Endothelial cell of umbilical vein (primary cell): ENCODE measurements around the gene WIZ. TPM values are rescaled to one million over a fixed set of nuclear protein-coding genes. Genes with fewer than 3 reads are reported as not detected.

ENCODE experiments used
- Bru-seq: library from RNA; stranded (reverse); fragments of 400-500 nt; gene quantifications from one replicate; lab custom pipeline; 2021; lab: Mats Ljungman, UMichigan
- BruChase-seq, 2 experiments: library from RNA; stranded (reverse); fragments of 400-500 nt; gene quantifications; one replicate each; lab custom pipeline; 2021; lab: Mats Ljungman, UMichigan
- BruUV-seq: library from RNA; stranded (reverse); fragments of 400-500 nt; replicated peaks from 2 replicates; lab custom pipeline; 2021; lab: Mats Ljungman, UMichigan
- CTCF ChIA-PET: fragments of 300-600, 350-600 bp; sonication (Branson Sonifier 250); formaldehyde crosslinking; loops from one replicate; lab custom pipeline; 2021; ENCODE audit warnings: antibody characterized with exemption, inconsistent platforms; lab: Charles Lee
- POLR2A ChIA-PET: fragments of 300-600, 350-600 bp; sonication (Branson Sonifier 250); formaldehyde crosslinking; loops from one replicate; lab custom pipeline; 2021; ENCODE audit warnings: antibody characterized with exemption, inconsistent platforms; lab: Charles Lee
- DNase-seq: peaks from one replicate; pipeline ENCODE4 v3.0.0-alpha.2; 2011; ENCODE audit warnings: low read depth, low spot score
- FAIRE-seq: peaks from 2 replicates; lab custom pipeline; 2011; peaks lifted over from hg19 to GRCh38; lab: Jason Lieb, UNC
- H2AFZ ChIP-seq: 2 replicates; pipeline ENCODE4 v1.6.0; 2012; ENCODE audit warnings: low read depth, low read length, control low read depth, inconsistent platforms
- H3K27ac ChIP-seq: 2 replicates; pipeline ENCODE4 v1.5.1; 2011; ENCODE audit warnings: low read depth, mild to moderate bottlenecking, control low read depth, low read length, moderate library complexity; ENCODE audit not compliant: insufficient read depth
- H3K27me3 ChIP-seq, 2 experiments: 2 replicates each; pipeline versions ENCODE4 v1.6.0 to v1.6.1; 2011; ENCODE audit warnings: low read length in 2 of 2, mixed read lengths in 1 of 2; ENCODE audit not compliant: control insufficient read depth in 2 of 2, insufficient read depth in 2 of 2
- H3K36me3 ChIP-seq, 2 experiments: 2 replicates in 1 of 2; 3 replicates in 1 of 2; pipeline ENCODE4 v1.5.1; 2011; ENCODE audit warnings: low read length in 2 of 2, mild to moderate bottlenecking in 1 of 2, moderate library complexity in 1 of 2; ENCODE audit not compliant: control insufficient read depth in 2 of 2, insufficient read depth in 2 of 2; ENCODE audit errors: extremely low read depth in 1 of 2
- H3K4me1 ChIP-seq: 3 replicates; pipeline ENCODE4 v1.5.1; 2011; ENCODE audit warnings: mild to moderate bottlenecking, low read length; ENCODE audit not compliant: control insufficient read depth, insufficient read depth; ENCODE audit errors: extremely low read depth
- H3K4me2 ChIP-seq: 2 replicates; pipeline ENCODE4 v1.6.1; 2011; ENCODE audit warnings: low read length, control low read depth, mixed read lengths; ENCODE audit not compliant: insufficient read depth
- H3K4me3 ChIP-seq, 3 experiments: fragments of 200-600 bp in 1 of 3; sonication (generic), shearing (Covaris generic) in 1 of 3; replicated peaks in 1 of 3; 2 replicates each; pipeline ENCODE4 v1.5.1; 2011 to 2016; ENCODE audit warnings: control low read depth in 3 of 3, low read length in 3 of 3, mild to moderate bottlenecking in 2 of 3, inconsistent platforms in 1 of 3, low read depth in 1 of 3, moderate library complexity in 1 of 3; ENCODE audit not compliant: insufficient read depth in 1 of 3
- H3K79me2 ChIP-seq: 2 replicates; pipeline ENCODE4 v1.6.0; 2012; ENCODE audit warnings: low read length, inconsistent platforms; ENCODE audit not compliant: control insufficient read depth, insufficient read depth
- H3K9ac ChIP-seq: replicated peaks from 2 replicates; pipeline ENCODE3; 2011; ENCODE audit warnings: low read length, control low read depth; ENCODE audit not compliant: insufficient read depth; ENCODE audit errors: extremely low read depth
- H3K9me1 ChIP-seq: replicated peaks from 3 replicates; pipeline ENCODE4 v1.6.0; 2011; ENCODE audit warnings: mild to moderate bottlenecking, low read length; ENCODE audit not compliant: control insufficient read depth, insufficient read depth; ENCODE audit errors: extremely low read depth
- H3K9me3 ChIP-seq: replicated peaks from 2 replicates; pipeline ENCODE4 v1.5.1; 2012; ENCODE audit warnings: low read length, inconsistent platforms; ENCODE audit not compliant: control insufficient read depth, insufficient read depth
- H4K20me1 ChIP-seq: replicated peaks from 2 replicates; pipeline ENCODE3; 2011; ENCODE audit warnings: mild to moderate bottlenecking, low read length; ENCODE audit not compliant: control insufficient read depth, insufficient read depth; ENCODE audit errors: extremely low read depth
- MYC ChIP-seq: IDR thresholded peaks from one replicate; pipeline ENCODE4 v1.6.1; 2011; ENCODE audit warnings: mild to moderate bottlenecking, low read depth, low read length
- POLR2AphosphoS5 ChIP-seq: IDR thresholded peaks from 2 replicates; pipeline ENCODE4 v1.6.1; 2012; ENCODE audit warnings: low read depth, mild to moderate bottlenecking, control low read depth, low read length, moderate library complexity; ENCODE audit not compliant: insufficient read depth
- dilution Hi-C: fragments of 300-500 bp; cut with MboI; formaldehyde crosslinking; loops from one replicate; pipeline ENCODE4 v1.15.0; 2019; ENCODE audit warnings: low sequenced_read_pairs; ENCODE audit not compliant: extremely low pct_ligation_motif_present
- intact Hi-C: fragments of 100-400 bp; cut with micrococcal nuclease; formaldehyde crosslinking; loops from one replicate; pipeline ENCODE4 v1.10.0; 2022
- long read RNA-seq: library from polyadenylated mRNA; stranded (forward); transcript quantifications from one replicate; pipeline ENCODE4 v2.0.0, GENCODE V29; 2021
- polyA minus RNA-seq, 3 experiments: library from RNA; depleted of rRNA, polyadenylated mRNA; stranded (reverse); fragments of >200 nt; gene quantifications; 1 replicate in 1 of 3; 2 replicates in 2 of 3; pipeline ENCODE4 v1.2.3, GENCODE V29; 2011
- polyA plus RNA-seq, 4 experiments: library from polyadenylated mRNA; depleted of rRNA in 3 of 4; stranded (reverse) in 3 of 4; unstranded in 1 of 4; fragments of >200 nt; gene quantifications; 2 replicates each; pipeline versions ENCODE4 v1.2.1 to v1.2.3, GENCODE V29; 2011 to 2012; ENCODE audit warnings: missing spikeins in 1 of 4
- total RNA-seq: library from RNA; stranded (reverse); gene quantifications from 2 replicates; pipeline ENCODE4 v1.2.3, GENCODE V29; 2021

WIZ gene, protein sequence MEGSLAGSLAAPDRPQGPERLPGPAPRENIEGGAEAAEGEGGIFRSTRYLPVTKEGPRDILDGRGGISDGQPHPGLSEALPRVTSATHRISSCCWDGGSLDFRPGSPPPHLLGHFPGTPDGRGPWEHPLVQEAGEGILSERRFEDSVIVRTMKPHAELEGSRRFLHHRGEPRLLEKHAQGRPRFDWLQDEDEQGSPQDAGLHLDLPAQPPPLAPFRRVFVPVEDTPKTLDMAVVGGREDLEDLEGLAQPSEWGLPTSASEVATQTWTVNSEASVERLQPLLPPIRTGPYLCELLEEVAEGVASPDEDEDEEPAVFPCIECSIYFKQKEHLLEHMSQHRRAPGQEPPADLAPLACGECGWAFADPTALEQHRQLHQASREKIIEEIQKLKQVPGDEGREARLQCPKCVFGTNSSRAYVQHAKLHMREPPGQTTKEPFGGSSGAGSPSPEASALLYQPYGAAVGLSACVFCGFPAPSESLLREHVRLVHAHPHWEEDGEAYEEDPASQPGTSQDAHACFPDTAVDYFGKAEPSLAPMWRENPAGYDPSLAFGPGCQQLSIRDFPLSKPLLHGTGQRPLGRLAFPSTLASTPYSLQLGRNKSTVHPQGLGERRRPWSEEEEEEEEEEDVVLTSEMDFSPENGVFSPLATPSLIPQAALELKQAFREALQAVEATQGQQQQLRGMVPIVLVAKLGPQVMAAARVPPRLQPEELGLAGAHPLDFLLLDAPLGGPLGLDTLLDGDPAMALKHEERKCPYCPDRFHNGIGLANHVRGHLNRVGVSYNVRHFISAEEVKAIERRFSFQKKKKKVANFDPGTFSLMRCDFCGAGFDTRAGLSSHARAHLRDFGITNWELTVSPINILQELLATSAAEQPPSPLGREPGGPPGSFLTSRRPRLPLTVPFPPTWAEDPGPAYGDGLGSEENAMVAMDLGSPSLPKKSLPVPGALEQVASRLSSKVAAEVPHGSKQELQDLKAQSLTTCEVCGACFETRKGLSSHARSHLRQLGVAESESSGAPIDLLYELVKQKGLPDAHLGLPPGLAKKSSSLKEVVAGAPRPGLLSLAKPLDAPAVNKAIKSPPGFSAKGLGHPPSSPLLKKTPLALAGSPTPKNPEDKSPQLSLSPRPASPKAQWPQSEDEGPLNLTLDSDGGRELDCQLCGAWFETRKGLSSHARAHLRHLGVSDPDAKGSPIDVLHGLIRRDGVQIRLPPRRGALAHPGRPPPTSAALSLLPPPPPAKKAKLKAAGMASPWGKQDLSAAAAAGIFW (N-terminal part only)
- total RNA-seq = 47.2 and 50.8 TPM in 2 replicates
- polyA plus RNA-seq = 21.0 and 25.7 TPM in 2 replicates
- 18.1 and 24.8 TPM in 2 replicates for polyA plus RNA-seq (2011; cell fraction: cytosol; rRNA removed)
- 33.8 and 36.8 TPM in 2 replicates for polyA plus RNA-seq (2011; cell fraction: nucleus; rRNA removed)
- polyA plus RNA-seq (2012) = 28.1 and 32.1 TPM in 2 replicates
- polyA minus RNA-seq = 8.5 and 10.2 TPM in 2 replicates
- 12.4 TPM for polyA minus RNA-seq (2011; cell fraction: cytosol; rRNA and poly(A)+ RNA removed)
- 12.1 and 23.6 TPM in 2 replicates for polyA minus RNA-seq (2011; cell fraction: nucleus; rRNA and poly(A)+ RNA removed)
- percentile 60 among the genes with signal in this experiment for Bru-seq, nascent RNA
- percentile 80 among the genes with signal in this experiment for BruChase-seq, experiment 1, labeled RNA remaining after a 6-hour chase
- BruChase-seq, experiment 2, labeled RNA remaining after a 2-hour chase = percentile 68 among the genes with signal in this experiment
- long read RNA-seq, partial matches to known transcripts = 28 of 43 reads
- long read RNA-seq, other reads (novel, unspliced or antisense) = 15 of 43 reads

DNA sequence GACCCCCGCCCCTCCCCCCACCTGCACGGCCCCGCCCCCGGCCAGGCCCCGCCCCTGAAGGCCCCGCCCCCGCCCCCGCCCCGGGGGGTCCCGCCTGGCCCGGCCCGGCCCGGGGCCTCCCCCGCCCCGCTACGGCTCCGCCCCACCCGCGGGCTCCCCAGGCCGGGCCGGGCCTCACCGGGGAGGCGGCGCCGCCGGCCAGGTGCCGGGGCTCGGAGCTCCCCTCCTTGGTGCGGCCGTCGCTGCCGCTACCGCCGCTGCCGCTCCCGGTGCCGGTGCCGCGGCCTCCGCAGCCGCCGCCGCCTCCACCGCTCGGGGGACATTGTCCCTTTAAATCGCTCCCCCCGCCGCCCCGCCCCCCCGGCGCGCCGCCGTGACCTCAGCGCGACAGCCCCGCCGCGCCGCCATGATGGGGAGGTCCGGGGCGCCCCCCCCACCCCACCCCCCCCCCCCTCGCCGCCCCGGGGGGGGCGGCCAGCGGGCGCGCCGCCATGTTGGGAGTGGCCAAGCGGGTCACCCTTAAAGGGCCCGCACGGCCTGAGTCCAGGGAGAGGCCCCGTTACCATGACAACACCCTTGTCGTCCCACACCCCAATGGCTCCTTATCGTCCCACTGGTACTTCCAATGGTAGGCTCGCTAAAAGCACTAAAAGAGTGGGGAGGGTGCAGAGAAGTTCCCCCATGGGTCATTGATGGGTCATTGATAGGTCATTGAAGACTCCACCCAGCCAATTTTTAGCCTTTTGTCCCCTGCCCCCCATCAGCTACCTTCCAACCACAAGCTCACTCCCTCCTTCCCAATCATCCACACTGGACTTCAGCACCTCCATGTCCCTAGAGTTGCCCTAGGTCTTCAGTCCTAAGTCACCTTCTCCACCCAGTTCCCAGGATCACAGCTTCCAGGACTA, at the start of gene WIZ:
WIZ (minus strand) TSS at position 337 of the 908 bp plus-strand sequence. CDS start 1,649 bp downstream, outside the sequence.
- peak; percentile 56 for DNase-seq
- FAIRE-seq = peak; percentile 37
- BruUV-seq = no TSS peak

More for the DNA sequence above, at the start of gene WIZ:
- CTCF ChIA-PET = interaction anchor here (1.5 to 3.4 kb wide), 2 partner anchors 17 to 18 kb away, joined by 3 to 29 read pairs; no protein-coding TSS in a partner anchor
- H3K4me3 ChIP-seq = peak within 1 kb of the TSS in 2 of 3 experiments; percentile 9 to 64
- TF ChIP-seq POLR2AphosphoS5 (peak; percentile 38), MYC (no peak)
- H2AFZ ChIP-seq = peak within 1 kb of the TSS; percentile 41
- dilution Hi-C loops (no loop called here), intact Hi-C loops (no loop called here)
- peak within 1 kb of the TSS; percentile 53 for H3K4me2 ChIP-seq
- POLR2A ChIA-PET = no interaction called here
- H4K20me1 ChIP-seq = no peaks in the 10 kb centered on the region
- H3K4me1 ChIP-seq = peaks cover 17% of the 10 kb centered on the region
- no peaks in the 10 kb centered on the region for H3K27me3 ChIP-seq
- H3K9ac ChIP-seq = no peak within 1 kb of the TSS
- H3K27ac ChIP-seq = no peak within 1 kb of the TSS
- H3K36me3 ChIP-seq = no peaks in the 10 kb centered on the region
- H3K9me1 ChIP-seq = no peaks in the 10 kb centered on the region
- no peaks in the 10 kb centered on the region for H3K79me2 ChIP-seq
- no peaks in the 10 kb centered on the region for H3K9me3 ChIP-seq
